Thoracic aorta (tissue), 2 donors: ENCODE results near the gene ATG14. TPM values are rescaled to one million over a fixed set of nuclear protein-coding genes. Genes with fewer than 3 reads are reported as not detected.
A peak's percentile ranks its signal among the peaks of the same experiment; 100 is the strongest.

Experiments
- ATAC-seq: fragments of 150-250 bp; one replicate; pipeline ENCODE4 v1.8.0; 2017; ENCODE audit warnings: low read depth; ENCODE audit not compliant: insufficient number of reproducible peaks, low FRiP score
- DNase-seq: peaks from one replicate; pipeline ENCODE4 v3.0.0-alpha.2; 2020; ENCODE audit warnings: low spot score
- H3K27ac ChIP-seq, 2 donors: fragments of 200-600 bp; sonication (generic); 1 replicate in 1 of 2; 2 replicates in 1 of 2; pipeline ENCODE4 v1.5.1; 2016; ENCODE audit warnings: mild to moderate bottlenecking in 2 of 2, moderate library complexity in 2 of 2
- H3K27me3 ChIP-seq: fragments of 200-600 bp; sonication (generic); replicated peaks from 2 replicates; pipeline ENCODE4 v1.6.0; 2016; ENCODE audit warnings: mild to moderate bottlenecking; ENCODE audit not compliant: insufficient read depth
- H3K36me3 ChIP-seq: fragments of 200-600 bp; sonication (generic); one replicate; pipeline ENCODE4 v1.5.1; 2016
- H3K4me1 ChIP-seq, 2 donors: fragments of 200-600 bp; sonication (generic); 1 replicate in 1 of 2; 2 replicates in 1 of 2; pipeline versions ENCODE4 v1.5.1 to v1.6.0; 2016; ENCODE audit warnings: low read depth in 2 of 2, mild to moderate bottlenecking in 1 of 2; ENCODE audit not compliant: control insufficient read depth in 1 of 2
- H3K4me3 ChIP-seq: fragments of 200-600 bp; sonication (generic); 2 replicates; pipeline ENCODE4 v1.5.1; 2016; ENCODE audit warnings: mild to moderate bottlenecking
- H3K9me3 ChIP-seq: fragments of 200-600 bp; sonication (generic); 2 replicates; pipeline ENCODE4 v1.5.1; 2016
- total RNA-seq, 2 donors: library from RNA; depleted of rRNA; stranded (reverse); fragments of >200 nt; gene quantifications; one replicate each; pipeline versions ENCODE4 v1.1.0 to v1.2.3, GENCODE V29; 2016
- TF ChIP-seq, protein P1 (sequence below): fragments of 200-600 bp; sonication (generic); IDR thresholded peaks from one replicate; pipeline ENCODE4 v1.5.1; 2019; ENCODE audit warnings: antibody characterized with exemption

Gene ATG14
- total RNA-seq, 2 donors from 2014 or later, result 19.5 to 26.0 TPM

GRCh38 chr14:55332654-55333570, 78.7 kb downstream of the ATG14 start:
- TF ChIP-seq, protein P1, sequence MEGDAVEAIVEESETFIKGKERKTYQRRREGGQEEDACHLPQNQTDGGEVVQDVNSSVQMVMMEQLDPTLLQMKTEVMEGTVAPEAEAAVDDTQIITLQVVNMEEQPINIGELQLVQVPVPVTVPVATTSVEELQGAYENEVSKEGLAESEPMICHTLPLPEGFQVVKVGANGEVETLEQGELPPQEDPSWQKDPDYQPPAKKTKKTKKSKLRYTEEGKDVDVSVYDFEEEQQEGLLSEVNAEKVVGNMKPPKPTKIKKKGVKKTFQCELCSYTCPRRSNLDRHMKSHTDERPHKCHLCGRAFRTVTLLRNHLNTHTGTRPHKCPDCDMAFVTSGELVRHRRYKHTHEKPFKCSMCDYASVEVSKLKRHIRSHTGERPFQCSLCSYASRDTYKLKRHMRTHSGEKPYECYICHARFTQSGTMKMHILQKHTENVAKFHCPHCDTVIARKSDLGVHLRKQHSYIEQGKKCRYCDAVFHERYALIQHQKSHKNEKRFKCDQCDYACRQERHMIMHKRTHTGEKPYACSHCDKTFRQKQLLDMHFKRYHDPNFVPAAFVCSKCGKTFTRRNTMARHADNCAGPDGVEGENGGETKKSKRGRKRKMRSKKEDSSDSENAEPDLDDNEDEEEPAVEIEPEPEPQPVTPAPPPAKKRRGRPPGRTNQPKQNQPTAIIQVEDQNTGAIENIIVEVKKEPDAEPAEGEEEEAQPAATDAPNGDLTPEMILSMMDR, result no peak
- H3K27me3 ChIP-seq, result no peaks in the 10 kb centered on the region
- H3K9me3 ChIP-seq, result no peaks in the 10 kb centered on the region
- DNase-seq (no peak), ATAC-seq (no peak)
- H3K36me3 ChIP-seq, result no peaks in the 10 kb centered on the region
- peaks cover 22 to 44% of the 10 kb centered on the region in 2 donors for H3K4me1 ChIP-seq
- H3K27ac ChIP-seq, result no peak overlapping the region
- H3K4me3 ChIP-seq, result no peak overlapping the region

DNA sequence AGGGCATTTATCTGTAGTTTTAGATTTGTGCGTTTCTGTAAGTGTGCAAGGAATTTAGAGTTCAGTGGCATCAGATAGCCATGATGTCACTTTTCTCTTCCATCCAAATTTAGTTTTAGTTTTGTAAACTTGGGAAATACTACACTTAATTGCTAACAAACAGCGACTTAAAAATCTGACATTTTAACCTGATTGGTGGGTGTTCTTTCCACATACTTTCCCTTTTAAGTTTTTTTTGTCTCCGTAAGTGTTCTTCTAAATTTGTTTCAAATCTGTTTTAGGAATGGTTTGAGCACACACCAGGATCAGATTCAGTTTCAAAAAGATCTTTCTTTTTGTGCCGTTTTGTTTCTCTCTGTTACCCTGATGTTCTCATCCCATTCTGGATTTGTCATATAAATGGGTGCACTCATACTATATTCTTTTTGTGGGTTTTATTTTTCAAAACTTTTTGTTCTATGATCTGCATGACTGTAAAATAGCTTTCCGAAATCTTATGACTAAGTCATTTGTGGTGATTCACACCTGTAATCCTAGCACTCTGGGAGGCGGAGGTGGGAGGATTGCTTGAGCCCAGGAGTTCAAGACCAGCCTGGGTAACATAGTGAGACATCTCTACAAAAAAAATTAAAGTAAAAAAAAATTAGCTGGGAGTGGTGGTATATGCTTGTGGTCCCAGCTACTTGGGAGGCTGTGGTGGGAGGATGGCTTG, 81.5 kb downstream of the ATG14 start:
- peak overlapping the region; percentile 38 for H3K4me3 ChIP-seq
- ATAC-seq, result no peak
- H3K4me1 ChIP-seq, result peaks cover 22 to 38% of the 10 kb centered on the region in 2 donors
- DNase-seq, result no peak
- TF ChIP-seq, protein P1, result no peak
- no peaks in the 10 kb centered on the region for H3K9me3 ChIP-seq
- peak overlapping the region in 1 of 2 donors; percentile 16 for H3K27ac ChIP-seq
- H3K36me3 ChIP-seq, result no peaks in the 10 kb centered on the region
- no peaks in the 10 kb centered on the region for H3K27me3 ChIP-seq

- TF ChIP-seq, protein P1, result no peak
- no peak overlapping the region for H3K4me3 ChIP-seq
- H3K27me3 ChIP-seq, result no peaks in the 10 kb centered on the region
- ATAC-seq, result no peak
- H3K36me3 ChIP-seq, result no peaks in the 10 kb centered on the region
- H3K4me1 ChIP-seq, result peaks cover 16 to 25% of the 10 kb centered on the region in 2 donors
- no peaks in the 10 kb centered on the region for H3K9me3 ChIP-seq
- no peak for DNase-seq
- no peak overlapping the region for H3K27ac ChIP-seq
These were observed 83.3 kb downstream of the ATG14 start for GRCh38 chr14:55328317-55328716.

GRCh38 chr14:55327179-55327578, 84.5 kb downstream of the ATG14 start:
- TF ChIP-seq, protein P1, result no peak
- no peaks in the 10 kb centered on the region for H3K9me3 ChIP-seq
- no peak overlapping the region for H3K4me3 ChIP-seq
- peaks cover 11 to 18% of the 10 kb centered on the region in 2 donors for H3K4me1 ChIP-seq
- no peaks in the 10 kb centered on the region for H3K36me3 ChIP-seq
- ATAC-seq (no peak), DNase-seq (no peak)
- H3K27me3 ChIP-seq, result no peaks in the 10 kb centered on the region
- H3K27ac ChIP-seq, result no peak overlapping the region

DNA sequence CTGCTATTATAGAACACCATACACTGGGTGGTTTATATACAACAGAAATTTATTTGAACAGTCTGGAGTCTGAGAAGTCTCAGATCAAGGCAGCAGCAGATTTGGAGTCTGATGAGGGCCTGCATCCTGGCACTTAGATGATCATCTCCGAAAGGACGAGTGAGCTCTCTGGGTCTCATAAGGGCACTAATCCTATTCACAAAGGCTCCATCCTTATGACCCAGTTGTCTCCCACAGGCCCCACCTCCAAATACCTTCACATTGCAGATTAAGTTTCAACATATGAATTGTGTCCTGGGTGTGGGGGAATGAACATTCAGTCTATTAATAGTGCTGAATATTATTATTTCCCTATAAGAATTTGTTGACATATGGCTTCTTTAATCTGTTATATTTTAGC, 86.8 kb downstream of the ATG14 start:
- TF ChIP-seq, protein P1, result no peak
- no peak for DNase-seq
- Histone ChIP-seq H3K27ac (no peak overlapping the region), H3K36me3 (no peaks in the 10 kb centered on the region), H3K27me3 (no peaks in the 10 kb centered on the region), H3K4me1 (peaks cover 4 to 10% of the 10 kb centered on the region in 2 donors), H3K9me3 (no peaks in the 10 kb centered on the region), H3K4me3 (no peak overlapping the region)
- ATAC-seq, result no peak
